ENCODE results near the gene BHMT2. TPM values are rescaled to one million over a fixed set of nuclear protein-coding genes. Genes with fewer than 3 reads are reported as not detected.

Gene BHMT2
- total RNA-seq, 3 donors from 2014 or later (not counting 1 experiment from before 2014, with no cell fraction given) = not detected

GRCh38 chr5:79070350-79070667 lies 742 bp downstream of the BHMT2 start:
- no peak for ATAC-seq
- TF ChIP-seq CTCF (IDR thresholded peaks at IDR 0.05) = no peak
- Histone ChIP-seq H3K36me3 (ENCODE audit: control insufficient read depth, insufficient read depth, low read length) (no peaks in the 10 kb centered on the region), H3K27ac (ENCODE audit: low read length) (no peak overlapping the region), H3K4me1 (ENCODE audit: control insufficient read depth, insufficient read depth, low read length) (no peaks in the 10 kb centered on the region), H3K9me3 (ENCODE audit: control insufficient read depth, insufficient read depth, low read length) (peaks cover 3% of the 10 kb centered on the region), H3K27me3 (ENCODE audit: control insufficient read depth, insufficient read depth, low read length) (peaks cover 11% of the 10 kb centered on the region), H3K4me3 (ENCODE audit: low read length) (no peak overlapping the region)
- intact Hi-C loops (cut with micrococcal nuclease) = no loop called here
- no peak for DNase-seq
- Mint-ChIP-seq H3K27ac (no peak overlapping the region), H3K4me3 (no peak overlapping the region), H3K4me1 (no peaks in the 10 kb centered on the region), H3K9me3 (no peaks in the 10 kb centered on the region), H3K36me3 (no peaks in the 10 kb centered on the region), H3K27me3 (ENCODE audit: low read depth in 2 of 2) (peaks cover 28 to 32% of the 10 kb centered on the region in 2 donors)
- 54% methylated on average over 7 of the region's 9 CpGs for WGBS (ENCODE audit: insufficient coverage)

DNA sequence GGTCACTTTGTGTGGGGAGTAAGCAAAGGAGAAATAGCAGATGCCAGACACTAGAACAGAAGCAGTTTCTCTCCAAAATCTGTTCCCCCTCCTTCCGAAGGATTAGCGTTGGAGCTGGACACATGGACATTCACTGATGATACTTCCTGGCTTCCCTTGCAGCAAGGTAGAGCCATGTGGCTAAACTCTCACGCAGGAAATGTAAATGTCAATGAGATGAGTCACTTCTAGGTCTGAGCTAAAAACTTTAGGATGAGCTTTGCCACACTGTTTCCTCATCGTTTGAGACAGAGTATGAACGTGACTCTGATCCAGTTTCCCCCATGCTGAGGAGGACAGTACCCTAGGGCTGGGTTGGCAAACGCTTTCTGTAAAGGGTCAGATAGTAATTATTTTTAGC lies 5.1 kb downstream of the BHMT2 start:
- no peak overlapping the region for H3K4me3 ChIP-seq (ENCODE audit: low read length)
- Mint-ChIP-seq H3K27ac (no peak overlapping the region), H3K4me1 (peaks cover 0 to 9% of the 10 kb centered on the region in 2 donors), H3K27me3 (ENCODE audit: low read depth in 2 of 2) (peaks cover 17 to 20% of the 10 kb centered on the region in 2 donors), H3K4me3 (no peak overlapping the region), H3K36me3 (no peaks in the 10 kb centered on the region), H3K9me3 (no peaks in the 10 kb centered on the region)
- H3K27me3 ChIP-seq (ENCODE audit: control insufficient read depth, insufficient read depth, low read length) = peaks cover 9% of the 10 kb centered on the region
- no peaks in the 10 kb centered on the region for H3K36me3 ChIP-seq (ENCODE audit: control insufficient read depth, insufficient read depth, low read length)
- intact Hi-C loops (cut with micrococcal nuclease) = no loop called here
- no peaks in the 10 kb centered on the region for H3K4me1 ChIP-seq (ENCODE audit: control insufficient read depth, insufficient read depth, low read length)
- H3K27ac ChIP-seq (ENCODE audit: low read length) = no peak overlapping the region
- WGBS (ENCODE audit: insufficient coverage) = 88% methylated on average over 6 of the region's 6 CpGs
- no peak for DNase-seq
- peaks cover 3% of the 10 kb centered on the region for H3K9me3 ChIP-seq (ENCODE audit: control insufficient read depth, insufficient read depth, low read length)
- TF ChIP-seq CTCF (IDR thresholded peaks at IDR 0.05) = no peak
- ATAC-seq = no peak

- no peak for DNase-seq
- no peak for ATAC-seq
- H3K4me3 Mint-ChIP-seq = no peak overlapping the region
- intact Hi-C loops (cut with micrococcal nuclease) = no loop called here
- H3K27ac Mint-ChIP-seq = no peak overlapping the region
- 91% methylated on average over 10 of the region's 11 CpGs for WGBS (ENCODE audit: insufficient coverage)
- H3K9me3 Mint-ChIP-seq = no peaks in the 10 kb centered on the region
- peaks cover 0 to 9% of the 10 kb centered on the region in 2 donors for H3K4me1 Mint-ChIP-seq
- H3K4me1 ChIP-seq (ENCODE audit: control insufficient read depth, insufficient read depth, low read length) = no peaks in the 10 kb centered on the region
- H3K27ac ChIP-seq (ENCODE audit: low read length) = no peak overlapping the region
- no peak overlapping the region for H3K4me3 ChIP-seq (ENCODE audit: low read length)
- H3K36me3 ChIP-seq (ENCODE audit: control insufficient read depth, insufficient read depth, low read length) = no peaks in the 10 kb centered on the region
- no peak for TF ChIP-seq CTCF (IDR thresholded peaks at IDR 0.05)
- no peaks in the 10 kb centered on the region for H3K36me3 Mint-ChIP-seq
- peaks cover 10 to 11% of the 10 kb centered on the region in 2 donors for H3K27me3 Mint-ChIP-seq (ENCODE audit: low read depth in 2 of 2)
- H3K9me3 ChIP-seq (ENCODE audit: control insufficient read depth, insufficient read depth, low read length) = peaks cover 3% of the 10 kb centered on the region
- no peaks in the 10 kb centered on the region for H3K27me3 ChIP-seq (ENCODE audit: control insufficient read depth, insufficient read depth, low read length)
Observed at GRCh38 chr5:79075646-79076426, 6.3 kb downstream of the BHMT2 start.

GRCh38 chr5:79076819-79077218 lies 7.3 kb downstream of the BHMT2 start:
- Mint-ChIP-seq H3K9me3 (no peaks in the 10 kb centered on the region), H3K4me1 (peaks cover 0 to 9% of the 10 kb centered on the region in 2 donors), H3K36me3 (no peaks in the 10 kb centered on the region), H3K27me3 (ENCODE audit: low read depth in 2 of 2) (peaks cover under 1 to 3% of the 10 kb centered on the region in 2 donors), H3K27ac (no peak overlapping the region), H3K4me3 (no peak overlapping the region)
- Histone ChIP-seq H3K4me1 (ENCODE audit: control insufficient read depth, insufficient read depth, low read length) (no peaks in the 10 kb centered on the region), H3K36me3 (ENCODE audit: control insufficient read depth, insufficient read depth, low read length) (no peaks in the 10 kb centered on the region), H3K4me3 (ENCODE audit: low read length) (no peak overlapping the region), H3K27me3 (ENCODE audit: control insufficient read depth, insufficient read depth, low read length) (no peaks in the 10 kb centered on the region), H3K27ac (ENCODE audit: low read length) (no peak overlapping the region), H3K9me3 (ENCODE audit: control insufficient read depth, insufficient read depth, low read length) (peaks cover 3% of the 10 kb centered on the region)
- intact Hi-C loops (cut with micrococcal nuclease) = no loop called here
- ATAC-seq = no peak
- TF ChIP-seq CTCF (IDR thresholded peaks at IDR 0.05) = no peak
- no peak for DNase-seq
- WGBS (ENCODE audit: insufficient coverage) = 87% methylated on average over 4 of the region's 4 CpGs

Measured in natural killer cell (primary cell).